Suprapubic skin (tissue), 4 donors: ENCODE results near the gene ITPRIPL2. TPM values are rescaled to one million over a fixed set of nuclear protein-coding genes. Genes with fewer than 3 reads are reported as not detected.
A peak's percentile ranks its signal among the peaks of the same experiment; 100 is the strongest.

Source experiments
- DNase-seq, 2 donors: peaks; one replicate each; pipeline ENCODE4 v3.0.0-alpha.2; 2019; ENCODE audit warnings: low spot score in 2 of 2
- H3K27ac ChIP-seq: fragments of 200-600 bp; sonication (generic); one replicate; pipeline ENCODE4 v1.5.1; 2019
- H3K27me3 ChIP-seq: fragments of 200-600 bp; sonication (generic); one replicate; pipeline ENCODE4 v1.5.1; 2019
- H3K36me3 ChIP-seq: fragments of 200-600 bp; sonication (generic); one replicate; pipeline ENCODE4 v1.5.1; 2019
- H3K4me1 ChIP-seq: fragments of 200-600 bp; sonication (generic); one replicate; pipeline ENCODE4 v1.5.1; 2019
- H3K4me3 ChIP-seq: fragments of 200-600 bp; sonication (generic); one replicate; pipeline ENCODE4 v1.5.1; 2019; ENCODE audit warnings: mild to moderate bottlenecking
- H3K9me3 ChIP-seq: fragments of 200-600 bp; sonication (generic); one replicate; pipeline ENCODE4 v1.5.1; 2019
- EP300 ChIP-seq: sonication (generic); formaldehyde crosslinking; IDR thresholded peaks from one replicate; pipeline ENCODE4 v1.6.1; 2017; ENCODE audit warnings: antibody characterized with exemption
- POLR2A ChIP-seq, 2 donors: fragments of 450-650 bp; IDR thresholded peaks; one replicate each; pipeline ENCODE4 v1.6.1; 2017; ENCODE audit warnings: antibody characterized with exemption in 2 of 2, mild to moderate bottlenecking in 2 of 2, moderate library complexity in 2 of 2
- POLR2AphosphoS5 ChIP-seq, 3 donors: sonication (generic); formaldehyde crosslinking; IDR thresholded peaks; one replicate each; pipeline ENCODE4 v1.6.1; 2017; ENCODE audit warnings: antibody characterized with exemption in 3 of 3
- WGBS: methylation state at CpG from one replicate; pipeline ENCODE4 v1.1.5; 2018; 5-methylcytosine and 5-hydroxymethylcytosine counted together
- total RNA-seq, 4 donors: library from RNA; depleted of rRNA; stranded (reverse); fragments of >200 nt; gene quantifications; one replicate each; pipeline ENCODE4 v1.1.0, GENCODE V29; 2016
- TF ChIP-seq, protein P1 (sequence below), 2 donors: fragments of 200-600 bp in 1 of 2; fragments of 450-650 bp in 1 of 2; sonication (generic) in 1 of 2; IDR thresholded peaks; one replicate each; pipeline ENCODE4 v1.5.1; 2016 to 2019; ENCODE audit warnings: antibody characterized with exemption in 2 of 2, mild to moderate bottlenecking in 1 of 2, moderate library complexity in 1 of 2

Gene ITPRIPL2
- total RNA-seq, 4 donors from 2014 or later = 39.0 to 91.9 (median 69.6) TPM

DNA sequence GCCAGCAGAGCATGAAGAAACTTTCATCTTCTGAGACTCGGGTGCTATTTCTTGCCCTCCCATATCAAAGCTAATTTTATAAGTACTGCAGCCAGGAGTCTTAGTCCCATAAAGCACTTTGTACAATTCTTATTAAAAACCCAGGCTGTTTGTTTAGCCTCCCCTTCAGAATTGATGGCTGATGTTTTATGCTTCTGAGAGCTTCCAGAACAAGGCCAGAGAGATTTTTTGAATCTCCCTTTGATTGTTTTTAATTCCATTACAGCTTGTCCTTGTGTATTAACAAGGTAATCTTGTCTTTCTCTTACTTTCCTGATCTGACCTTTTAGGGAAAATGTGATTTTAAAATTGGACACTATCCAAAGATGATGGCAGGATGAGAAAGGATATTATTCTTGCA is 30.1 kb upstream of the ITPRIPL2 start:
- DNase-seq = no peak
- H3K27ac ChIP-seq = no peak overlapping the region
- TF ChIP-seq EP300 (no peak), POLR2A (IDR thresholded peaks at IDR 0.05) (no peak)
- peaks cover 17% of the 10 kb centered on the region for H3K36me3 ChIP-seq
- no peak overlapping the region for H3K4me3 ChIP-seq
- H3K4me1 ChIP-seq = peaks cover 12% of the 10 kb centered on the region
- WGBS = 93% methylated on average over 1 of the region's 1 CpG
- H3K27me3 ChIP-seq = no peaks in the 10 kb centered on the region
- no peaks in the 10 kb centered on the region for H3K9me3 ChIP-seq

DNA sequence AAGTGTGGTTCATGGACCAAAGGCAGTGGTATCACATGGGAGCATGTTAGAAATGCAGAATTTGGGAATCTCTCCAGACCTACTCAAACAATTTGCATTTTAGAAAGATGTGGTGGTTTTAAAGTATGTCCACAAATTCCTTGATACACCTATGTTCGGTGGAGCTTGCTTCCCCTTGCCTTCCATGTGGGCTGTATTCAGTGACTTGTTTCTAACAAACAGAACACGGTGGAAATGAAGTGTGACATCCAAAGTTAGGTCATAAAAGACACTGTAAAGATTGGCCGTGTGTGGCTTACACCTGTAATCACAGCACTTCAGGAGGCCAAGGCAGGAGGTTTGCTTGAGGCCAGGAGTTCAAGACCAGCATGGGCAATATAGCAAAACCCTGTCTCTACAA is 29.6 kb upstream of the ITPRIPL2 start:
- Histone ChIP-seq H3K4me1 (peaks cover 12% of the 10 kb centered on the region), H3K27ac (no peak overlapping the region)
- 80% methylated on average over 3 of the region's 3 CpGs for WGBS

DNA sequence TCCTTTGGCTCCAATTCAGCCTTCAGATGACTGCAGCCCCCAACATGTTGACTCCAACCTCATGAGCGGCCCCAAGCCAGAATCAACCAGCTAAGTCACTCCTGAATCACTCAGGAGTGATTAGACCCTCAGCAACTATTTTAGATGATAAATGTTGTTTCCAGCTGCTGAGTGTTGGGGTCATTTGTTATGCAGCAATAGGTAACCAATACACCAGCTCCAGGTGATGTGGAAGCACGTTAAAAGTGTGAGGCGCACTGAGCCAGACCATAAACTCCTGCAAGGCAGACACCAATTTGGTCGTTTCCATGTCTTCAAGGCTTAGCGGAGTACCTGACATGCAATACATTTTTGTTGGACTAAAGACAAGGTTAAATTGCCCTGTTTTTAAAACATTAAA is 28.9 kb upstream of the ITPRIPL2 start:
- peaks cover 10% of the 10 kb centered on the region for H3K36me3 ChIP-seq
- DNase-seq = no peak
- 91% methylated on average over 5 of the region's 5 CpGs for WGBS
- TF ChIP-seq EP300 = no peak
- TF ChIP-seq POLR2AphosphoS5 (IDR thresholded peaks at IDR 0.05) = no peak
- TF ChIP-seq, protein P1, sequence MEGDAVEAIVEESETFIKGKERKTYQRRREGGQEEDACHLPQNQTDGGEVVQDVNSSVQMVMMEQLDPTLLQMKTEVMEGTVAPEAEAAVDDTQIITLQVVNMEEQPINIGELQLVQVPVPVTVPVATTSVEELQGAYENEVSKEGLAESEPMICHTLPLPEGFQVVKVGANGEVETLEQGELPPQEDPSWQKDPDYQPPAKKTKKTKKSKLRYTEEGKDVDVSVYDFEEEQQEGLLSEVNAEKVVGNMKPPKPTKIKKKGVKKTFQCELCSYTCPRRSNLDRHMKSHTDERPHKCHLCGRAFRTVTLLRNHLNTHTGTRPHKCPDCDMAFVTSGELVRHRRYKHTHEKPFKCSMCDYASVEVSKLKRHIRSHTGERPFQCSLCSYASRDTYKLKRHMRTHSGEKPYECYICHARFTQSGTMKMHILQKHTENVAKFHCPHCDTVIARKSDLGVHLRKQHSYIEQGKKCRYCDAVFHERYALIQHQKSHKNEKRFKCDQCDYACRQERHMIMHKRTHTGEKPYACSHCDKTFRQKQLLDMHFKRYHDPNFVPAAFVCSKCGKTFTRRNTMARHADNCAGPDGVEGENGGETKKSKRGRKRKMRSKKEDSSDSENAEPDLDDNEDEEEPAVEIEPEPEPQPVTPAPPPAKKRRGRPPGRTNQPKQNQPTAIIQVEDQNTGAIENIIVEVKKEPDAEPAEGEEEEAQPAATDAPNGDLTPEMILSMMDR (IDR thresholded peaks at IDR 0.05) = no peak
- no peak for TF ChIP-seq POLR2A (IDR thresholded peaks at IDR 0.05)
- no peak overlapping the region for H3K27ac ChIP-seq
- peaks cover 12% of the 10 kb centered on the region for H3K4me1 ChIP-seq
- no peaks in the 10 kb centered on the region for H3K9me3 ChIP-seq
- H3K4me3 ChIP-seq = no peak overlapping the region
- H3K27me3 ChIP-seq = no peaks in the 10 kb centered on the region

More for the DNA sequence above, 29.6 kb upstream of the ITPRIPL2 start:
- Histone ChIP-seq H3K27me3 (no peaks in the 10 kb centered on the region), H3K4me3 (no peak overlapping the region), H3K9me3 (no peaks in the 10 kb centered on the region), H3K36me3 (peaks cover 12% of the 10 kb centered on the region)
- no peak for DNase-seq
- TF ChIP-seq POLR2AphosphoS5 (IDR thresholded peaks at IDR 0.05) = no peak
- TF ChIP-seq, protein P1 (IDR thresholded peaks at IDR 0.05) = no peak
- no peak for TF ChIP-seq POLR2A (IDR thresholded peaks at IDR 0.05)
- no peak for TF ChIP-seq EP300

DNA sequence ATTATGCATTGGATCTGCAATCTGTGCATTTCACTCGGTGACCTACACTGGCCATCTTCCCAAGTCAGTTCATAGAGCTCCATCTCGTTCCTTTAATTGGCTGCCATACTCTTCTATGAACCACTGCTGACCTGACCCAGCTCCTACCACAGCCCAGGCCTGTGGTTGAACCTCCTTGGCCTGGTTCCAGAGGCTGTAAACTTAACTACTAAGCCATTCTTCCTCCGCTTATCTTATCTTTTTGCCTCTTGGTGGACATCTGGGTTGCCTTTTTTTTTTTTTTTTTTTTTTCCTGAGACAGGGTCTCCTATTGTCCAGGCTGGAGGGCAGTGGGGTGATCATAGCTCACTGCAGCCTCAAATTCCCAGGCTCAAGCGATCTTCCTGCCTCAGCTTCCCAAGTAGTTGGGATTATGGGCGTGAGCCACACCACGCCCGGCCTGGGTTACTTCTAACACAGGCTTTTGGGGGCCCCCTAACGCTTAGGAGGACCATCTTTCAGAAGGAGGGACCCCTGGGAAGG is 28.0 kb upstream of the ITPRIPL2 start:
- peak overlapping the region; percentile 49 for H3K4me3 ChIP-seq
- no peak overlapping the region for H3K27ac ChIP-seq

DNA sequence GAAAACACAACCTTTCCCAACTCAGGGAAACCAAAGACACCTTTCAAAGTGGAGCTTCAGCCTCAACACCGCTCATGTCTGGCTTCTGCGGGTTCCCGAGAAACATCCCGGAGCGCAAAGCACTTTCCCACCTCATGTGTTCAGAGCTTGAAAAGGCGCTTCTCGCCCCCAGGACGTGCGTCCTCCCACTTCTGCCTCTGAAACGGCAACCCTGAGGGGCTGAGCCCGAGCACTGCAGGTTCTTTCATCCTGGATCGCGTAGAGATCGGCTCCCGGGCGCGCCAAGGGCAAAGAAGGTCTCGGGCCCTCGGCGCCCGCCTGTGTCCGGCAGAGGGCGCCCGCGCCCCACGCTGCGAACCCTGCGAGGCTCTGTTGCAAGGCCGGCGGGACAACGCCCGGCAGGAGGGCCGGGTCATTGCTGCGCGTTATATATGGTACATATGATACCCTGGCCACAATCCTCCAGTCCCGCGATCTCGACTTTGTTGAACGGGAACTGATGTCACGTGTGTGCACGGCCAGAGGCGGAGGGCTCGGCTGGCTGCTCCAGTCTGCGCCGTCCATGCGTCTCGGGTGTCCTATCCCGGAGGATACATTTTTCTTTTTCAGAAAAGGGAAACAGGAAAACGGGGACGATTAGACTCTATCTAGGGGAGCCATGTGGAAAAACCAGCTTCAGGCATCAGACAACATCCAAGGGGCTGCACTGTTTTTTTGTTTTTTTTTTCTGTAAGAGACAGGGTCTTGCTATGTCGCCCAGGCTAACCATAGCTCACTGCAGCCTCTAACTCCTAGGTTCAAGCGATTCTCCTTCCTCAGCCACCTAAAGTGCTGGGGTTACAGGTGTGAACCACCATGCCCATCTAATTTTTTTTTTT is 27.2 kb upstream of the ITPRIPL2 start:
- Histone ChIP-seq H3K27ac (no peak overlapping the region), H3K4me1 (peaks cover 12% of the 10 kb centered on the region), H3K36me3 (peaks cover 5% of the 10 kb centered on the region), H3K27me3 (no peaks in the 10 kb centered on the region), H3K9me3 (no peaks in the 10 kb centered on the region), H3K4me3 (peak overlapping the region; percentile 49)
- TF ChIP-seq, protein P1 (IDR thresholded peaks at IDR 0.05) = peak; percentile 93 to 99
- TF ChIP-seq EP300 (no peak), POLR2AphosphoS5 (IDR thresholded peaks at IDR 0.05) (peak in 1 of 3 donors; percentile 56)
- 11% methylated on average over 22 of the region's 52 CpGs for WGBS
- DNase-seq = peak; percentile 88 to 92

More for the DNA sequence above, 28.0 kb upstream of the ITPRIPL2 start:
- Histone ChIP-seq H3K4me1 (peaks cover 12% of the 10 kb centered on the region), H3K9me3 (no peaks in the 10 kb centered on the region), H3K27me3 (no peaks in the 10 kb centered on the region), H3K36me3 (peaks cover 10% of the 10 kb centered on the region)
- 60% methylated on average over 7 of the region's 8 CpGs for WGBS
- no peak for DNase-seq
- TF ChIP-seq EP300 = no peak
- TF ChIP-seq, protein P1 (IDR thresholded peaks at IDR 0.05) = no peak
